SK-MEL-5 (cell line): Measurements from ENCODE around the gene NME4. TPM values are rescaled to one million over a fixed set of nuclear protein-coding genes. Genes with fewer than 3 reads are reported as not detected.
"Not testable (repeated sequence)": the region's sequence is repeated elsewhere in the genome, so short reads cannot be mapped to it uniquely, and the experiment has no call there.

Experiments used
- DNase-seq: peaks from one replicate; pipeline ENCODE4 v3.0.0-alpha.2; 2016; ENCODE audit warnings: low read depth, low spot score
- in situ Hi-C: cut with HindIII; loops from 2 replicates; pipeline ENCODE4 v1.10.0; 2016; ENCODE audit warnings: low sequenced_read_pairs, high pct_unique_total_duplicates, low pct_unique_long_range_greater_than_20kb
- polyA plus RNA-seq, 2 experiments: library from polyadenylated mRNA; depleted of rRNA; stranded (reverse); fragments of >200 nt; gene quantifications; 2 replicates each; pipeline ENCODE4 v1.2.3, GENCODE V29; 2015
- total RNA-seq: library from RNA; depleted of rRNA; stranded (reverse); fragments of >200 nt; shearing (Covaris generic); gene quantifications from 2 replicates; pipeline ENCODE4 v1.2.3, GENCODE V29; 2014; rRNA removed

The NME4 gene
- 176 and 197 TPM in 2 replicates for total RNA-seq
- 298 and 308 TPM in 2 replicates for polyA plus RNA-seq (2015; cell fraction: cytosol; rRNA removed)
- 119 and 120 TPM in 2 replicates for polyA plus RNA-seq (2015; cell fraction: nucleus; rRNA removed)

GRCh38 chr16:397135-397661, at the start of gene NME4:
Gene NME4 (plus strand): TSS chr16:397199. CDS start chr16:397223, 24 bp downstream.
- DNase-seq, result no peak
- in situ Hi-C loops, result no loop called here

GRCh38 chr16:347203-347602, 49.8 kb upstream of the NME4 start:
- DNase-seq, result no peak
- in situ Hi-C loops, result no loop called here

DNA sequence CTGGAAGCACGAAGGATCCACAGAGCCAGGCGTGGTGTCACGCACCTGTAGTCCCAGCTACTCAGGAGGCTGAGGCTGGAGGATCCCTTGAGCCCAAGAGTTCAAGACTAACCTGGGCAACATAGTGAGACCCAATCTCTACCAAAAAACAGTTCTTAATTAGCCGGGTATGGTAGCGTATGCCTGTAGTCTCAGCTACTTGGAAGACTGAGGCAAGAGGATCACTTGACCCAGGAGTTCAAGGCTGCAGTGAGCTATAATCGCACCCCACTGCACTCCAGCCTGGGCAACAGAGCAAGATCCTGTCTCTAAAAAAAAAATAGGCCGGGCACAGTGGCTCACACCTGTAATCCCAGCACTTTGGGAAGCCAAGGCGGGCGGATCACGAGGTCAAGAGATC, 48.5 kb upstream of the NME4 start:
- in situ Hi-C loops, DNase-seq: not testable (repeated sequence)

GRCh38 chr16:349211-349610, 47.8 kb upstream of the NME4 start:
- in situ Hi-C loops, result no loop called here

DNA sequence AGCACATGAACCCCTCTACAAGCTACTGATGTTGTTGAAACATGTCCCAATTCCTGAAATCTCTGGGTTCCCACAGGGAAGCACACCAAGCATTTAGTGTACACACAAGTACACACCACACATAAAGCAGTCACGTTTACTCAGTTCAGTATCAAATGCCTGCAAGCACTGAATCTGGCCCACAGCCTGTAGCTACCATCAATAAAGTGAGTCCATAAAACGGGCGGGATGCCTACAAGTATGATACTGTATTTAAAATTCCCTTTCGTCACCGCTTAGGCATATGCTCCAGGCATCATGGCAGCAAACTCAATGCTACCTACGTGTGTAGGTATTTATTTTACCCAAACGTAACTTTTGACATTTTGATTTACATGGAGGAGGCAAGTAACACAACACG, 46.8 kb upstream of the NME4 start:
- in situ Hi-C loops, result no loop called here

More at GRCh38 chr16:349211-349610, 47.8 kb upstream of the NME4 start:
- no peak for DNase-seq

GRCh38 chr16:351804-352520, 45.0 kb upstream of the NME4 start:
- in situ Hi-C loops, result no loop called here
- no peak for DNase-seq

More for the DNA sequence above, 46.8 kb upstream of the NME4 start:
- DNase-seq, result no peak

GRCh38 chr16:352547-353403, 44.2 kb upstream of the NME4 start, which contains the start of gene AXIN1:
Gene AXIN1 (minus strand): TSS chr16:352723. CDS start chr16:347025, 5,698 bp downstream.
- in situ Hi-C loops, result no loop called here

DNA sequence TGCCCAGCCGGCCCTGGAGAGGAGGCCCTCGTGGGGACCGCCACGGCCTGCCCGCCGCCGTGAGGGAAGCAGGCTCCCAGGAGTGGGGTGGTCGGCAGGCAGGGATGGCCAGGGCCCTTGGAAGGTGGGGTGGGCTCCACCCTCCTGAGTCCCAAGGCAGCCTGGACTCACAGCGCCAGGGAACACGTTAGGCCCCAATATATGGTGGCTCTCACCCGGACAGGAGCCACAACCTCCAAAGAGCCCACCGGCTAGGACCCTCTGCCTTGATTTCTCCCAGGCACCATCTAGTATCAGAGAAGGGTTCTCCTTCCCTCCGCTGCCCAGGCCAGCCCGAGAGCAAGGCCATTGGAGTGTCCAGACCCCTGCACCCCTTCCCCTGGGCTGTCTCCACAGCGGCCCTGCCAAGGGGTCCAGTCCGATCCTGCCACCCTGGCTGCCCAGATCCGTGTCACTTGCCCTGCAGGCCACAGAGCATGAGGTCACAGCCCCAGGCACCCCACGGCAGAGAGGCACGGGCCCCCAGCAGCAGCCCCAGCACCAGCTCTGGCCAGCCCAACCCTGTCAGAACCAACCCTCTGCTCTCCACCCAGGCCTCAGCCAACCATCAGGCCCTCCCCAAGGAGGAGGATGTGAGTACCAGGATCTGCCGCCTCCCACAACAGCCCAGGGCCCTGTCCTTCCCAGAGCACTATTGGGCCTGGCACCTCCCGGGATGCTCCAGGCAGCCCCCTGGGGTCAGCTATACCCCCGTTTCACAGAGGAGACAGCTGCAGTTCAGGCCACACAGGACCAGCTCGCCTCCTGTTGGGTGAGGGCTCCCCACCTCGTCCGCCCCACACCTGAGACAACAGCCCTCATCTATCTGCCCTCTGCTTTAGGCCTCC, 43.4 kb upstream of the NME4 start:
- no peak for DNase-seq
- in situ Hi-C loops, result no loop called here

More at GRCh38 chr16:352547-353403, 44.2 kb upstream of the NME4 start, which contains the start of gene AXIN1:
- DNase-seq, result peak; percentile 96

- in situ Hi-C loops, result no loop called here
- DNase-seq, result no peak
Observed at GRCh38 chr16:354291-354881, 42.6 kb upstream of the NME4 start.

DNA sequence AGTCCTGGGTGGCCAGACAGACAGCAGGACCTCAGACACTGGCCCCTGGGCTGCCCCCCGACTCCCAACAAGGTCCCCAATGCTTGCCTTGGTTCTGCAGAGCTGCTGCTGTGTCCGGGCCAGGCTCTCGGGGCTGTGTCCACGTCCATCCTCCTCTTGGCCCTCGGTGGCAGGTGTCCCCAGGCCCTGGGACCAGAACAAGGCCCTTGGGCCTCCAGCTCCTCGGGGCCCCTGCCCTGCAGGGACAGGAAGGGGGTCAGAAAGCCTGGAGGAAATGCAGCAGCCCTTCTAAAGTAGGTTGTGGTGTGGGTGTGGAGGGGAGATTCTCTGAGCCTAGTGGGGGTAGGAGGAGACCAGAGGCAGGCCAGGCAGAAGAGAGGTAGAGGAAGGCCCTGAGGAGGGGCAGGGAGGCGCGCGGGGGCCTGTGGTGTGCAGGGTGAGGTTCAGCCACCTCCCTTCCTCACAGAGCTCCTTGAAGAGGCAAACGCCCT, 42.0 kb upstream of the NME4 start:
- DNase-seq, result no peak
- in situ Hi-C loops, result no loop called here

DNA sequence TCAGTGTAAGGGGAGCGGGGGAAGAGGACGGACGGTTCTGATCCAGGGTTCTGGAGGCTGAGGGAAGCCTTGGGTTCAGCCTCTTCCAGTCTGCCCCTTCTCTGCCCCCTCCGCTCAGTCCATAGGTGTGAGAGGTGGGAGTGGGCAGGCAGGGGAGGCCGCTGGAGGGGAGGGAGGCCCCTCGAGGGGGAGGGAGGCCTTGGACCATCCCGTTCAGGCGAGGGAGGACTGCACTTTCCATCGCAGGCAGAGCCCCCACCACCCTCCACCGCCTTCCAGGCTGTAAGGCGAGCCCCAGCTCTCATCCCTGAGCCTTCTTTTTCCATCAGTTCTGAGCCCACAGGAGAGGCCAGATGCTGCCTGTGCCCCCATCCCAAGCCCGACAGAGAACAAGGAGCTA, 40.3 kb upstream of the NME4 start:
- in situ Hi-C loops, result no loop called here
- no peak for DNase-seq

- in situ Hi-C loops, result no loop called here
- DNase-seq, result no peak
Observed at GRCh38 chr16:359067-359763, 37.8 kb upstream of the NME4 start.

- no peak for DNase-seq
- in situ Hi-C loops, result no loop called here
Observed at GRCh38 chr16:359871-360697, 36.9 kb upstream of the NME4 start.

- no peak for DNase-seq
- in situ Hi-C loops, result no loop called here
Observed at GRCh38 chr16:360698-361336, 36.2 kb upstream of the NME4 start.

- in situ Hi-C loops, result no loop called here
- no peak for DNase-seq
Observed at GRCh38 chr16:361341-361871, 35.6 kb upstream of the NME4 start.
